Epithelial cell of esophagus (primary cell): ENCODE results near the gene RPL5.
A peak's percentile ranks its signal among the peaks of the same experiment; 100 is the strongest.

ENCODE experiments used
- DNase-seq: peaks from one replicate; pipeline ENCODE4 v3.0.0; 2010; ENCODE audit warnings: low read depth
- H3K4me3 ChIP-seq: 2 replicates; pipeline ENCODE4 v1.5.1; 2011; ENCODE audit warnings: mild to moderate bottlenecking, low read length, control low read depth
- TF ChIP-seq, protein P1 (sequence below): IDR thresholded peaks from 2 replicates; pipeline ENCODE4 v1.5.1; 2011; ENCODE audit warnings: low read depth, mild to moderate bottlenecking, low read length, control low read depth, inconsistent platforms; ENCODE audit not compliant: insufficient read depth; ENCODE audit errors: missing control alignments

RPL5 gene

DNA sequence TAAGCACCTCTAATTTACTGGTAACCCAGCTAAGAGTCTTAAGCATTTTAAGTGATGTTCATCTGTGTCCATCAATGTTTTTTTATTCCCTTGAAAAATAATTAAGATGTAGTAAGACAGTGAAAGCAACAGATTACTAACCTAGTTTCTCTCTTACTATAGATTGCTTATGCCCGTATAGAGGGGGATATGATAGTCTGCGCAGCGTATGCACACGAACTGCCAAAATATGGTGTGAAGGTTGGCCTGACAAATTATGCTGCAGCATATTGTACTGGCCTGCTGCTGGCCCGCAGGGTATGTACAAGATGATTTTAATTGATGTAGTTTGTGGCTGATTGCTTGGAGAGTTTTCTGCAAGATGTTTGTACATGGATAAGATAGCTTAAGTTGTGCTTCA, 2.8 kb downstream of the RPL5 start:
- DNase-seq: no peak
- TF ChIP-seq, protein P1, sequence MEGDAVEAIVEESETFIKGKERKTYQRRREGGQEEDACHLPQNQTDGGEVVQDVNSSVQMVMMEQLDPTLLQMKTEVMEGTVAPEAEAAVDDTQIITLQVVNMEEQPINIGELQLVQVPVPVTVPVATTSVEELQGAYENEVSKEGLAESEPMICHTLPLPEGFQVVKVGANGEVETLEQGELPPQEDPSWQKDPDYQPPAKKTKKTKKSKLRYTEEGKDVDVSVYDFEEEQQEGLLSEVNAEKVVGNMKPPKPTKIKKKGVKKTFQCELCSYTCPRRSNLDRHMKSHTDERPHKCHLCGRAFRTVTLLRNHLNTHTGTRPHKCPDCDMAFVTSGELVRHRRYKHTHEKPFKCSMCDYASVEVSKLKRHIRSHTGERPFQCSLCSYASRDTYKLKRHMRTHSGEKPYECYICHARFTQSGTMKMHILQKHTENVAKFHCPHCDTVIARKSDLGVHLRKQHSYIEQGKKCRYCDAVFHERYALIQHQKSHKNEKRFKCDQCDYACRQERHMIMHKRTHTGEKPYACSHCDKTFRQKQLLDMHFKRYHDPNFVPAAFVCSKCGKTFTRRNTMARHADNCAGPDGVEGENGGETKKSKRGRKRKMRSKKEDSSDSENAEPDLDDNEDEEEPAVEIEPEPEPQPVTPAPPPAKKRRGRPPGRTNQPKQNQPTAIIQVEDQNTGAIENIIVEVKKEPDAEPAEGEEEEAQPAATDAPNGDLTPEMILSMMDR: no peak
- H3K4me3 ChIP-seq: peak overlapping the region; percentile 97

DNA sequence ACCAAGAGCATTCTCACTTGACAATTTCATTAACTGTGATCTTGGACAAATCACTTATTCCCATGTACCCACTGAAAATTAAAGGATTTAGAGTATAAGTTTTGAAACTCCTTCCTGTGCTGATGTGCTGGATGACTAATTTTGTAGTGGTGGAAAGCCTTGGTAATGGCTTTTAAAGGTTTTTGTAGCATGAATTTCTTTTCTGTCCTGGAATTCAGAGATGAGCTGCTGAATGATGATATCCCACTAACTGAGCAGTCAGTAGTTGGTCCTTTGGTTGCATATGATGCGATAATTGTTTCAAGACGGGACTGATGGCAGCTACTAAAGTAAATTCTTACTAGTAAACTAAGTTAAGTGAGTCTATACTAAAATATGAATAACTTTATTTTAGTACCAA, 5.2 kb downstream of the RPL5 start:
- H3K4me3 ChIP-seq: no peak overlapping the region
- no peak for DNase-seq
- TF ChIP-seq, protein P1: no peak

DNA sequence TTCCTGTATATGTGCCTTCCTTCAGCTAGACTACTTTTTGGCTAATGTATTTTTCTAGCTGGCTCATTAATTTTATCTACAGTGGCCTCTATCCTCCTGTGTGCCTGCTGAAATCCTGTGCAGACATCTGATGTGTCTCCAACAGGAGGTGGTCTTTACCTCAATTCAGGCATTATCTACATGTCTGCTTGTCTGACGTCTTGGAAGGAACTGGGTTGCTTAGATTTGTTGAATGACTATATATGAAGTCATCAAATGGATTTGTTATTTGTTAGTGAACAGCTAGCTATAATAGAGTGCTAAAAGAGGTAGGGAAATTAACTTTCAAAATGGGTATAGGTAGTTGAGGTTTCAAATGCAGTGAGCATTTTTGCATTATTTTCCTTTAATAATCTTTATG, 6.7 kb downstream of the RPL5 start:
- no peak for DNase-seq

DNA sequence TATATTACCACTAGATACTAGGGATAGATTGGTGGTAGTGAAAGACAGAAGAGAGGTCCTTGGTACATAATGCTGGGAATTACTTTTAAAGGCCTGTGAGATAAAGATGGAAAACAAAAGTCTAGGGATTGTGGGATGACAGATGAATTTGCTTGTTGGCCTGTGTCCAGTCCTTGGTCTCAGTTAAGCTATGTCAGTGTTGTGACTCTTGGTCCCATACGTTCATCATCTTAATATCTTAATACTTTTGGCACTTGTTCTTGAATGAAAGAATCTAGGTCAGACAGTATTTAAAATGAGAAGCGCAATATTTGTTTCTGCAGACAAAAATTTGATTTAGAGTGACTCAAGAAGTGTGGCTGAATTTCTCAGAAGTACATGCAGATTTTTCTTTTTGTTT, 7.6 kb downstream of the RPL5 start:
- TF ChIP-seq, protein P1: no peak

More for the DNA sequence above, 6.7 kb downstream of the RPL5 start:
- H3K4me3 ChIP-seq: no peak overlapping the region
- TF ChIP-seq, protein P1: no peak

DNA sequence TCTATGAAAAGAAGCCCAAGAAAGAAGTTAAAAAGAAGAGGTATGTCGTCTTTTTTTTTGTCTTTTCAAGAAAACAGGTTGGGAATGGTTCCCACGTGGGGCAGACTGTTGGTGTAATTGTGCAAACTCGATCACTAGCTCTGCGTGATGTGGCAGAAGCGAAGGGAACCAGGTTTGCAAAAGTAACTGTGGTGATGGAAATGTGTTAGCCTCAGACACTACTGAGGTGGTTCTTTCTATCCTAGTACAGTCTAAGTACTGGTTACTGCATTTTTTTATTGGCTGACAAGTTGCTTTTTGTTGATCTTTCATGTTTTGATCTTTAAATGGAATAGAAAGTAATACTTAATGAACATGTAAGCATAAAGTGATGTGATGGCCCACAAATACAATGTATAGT, 8.8 kb downstream of the RPL5 start:
- no peak overlapping the region for H3K4me3 ChIP-seq
- DNase-seq: no peak
- TF ChIP-seq, protein P1: no peak

More for the DNA sequence above, 7.6 kb downstream of the RPL5 start:
- no peak overlapping the region for H3K4me3 ChIP-seq
- DNase-seq: no peak

DNA sequence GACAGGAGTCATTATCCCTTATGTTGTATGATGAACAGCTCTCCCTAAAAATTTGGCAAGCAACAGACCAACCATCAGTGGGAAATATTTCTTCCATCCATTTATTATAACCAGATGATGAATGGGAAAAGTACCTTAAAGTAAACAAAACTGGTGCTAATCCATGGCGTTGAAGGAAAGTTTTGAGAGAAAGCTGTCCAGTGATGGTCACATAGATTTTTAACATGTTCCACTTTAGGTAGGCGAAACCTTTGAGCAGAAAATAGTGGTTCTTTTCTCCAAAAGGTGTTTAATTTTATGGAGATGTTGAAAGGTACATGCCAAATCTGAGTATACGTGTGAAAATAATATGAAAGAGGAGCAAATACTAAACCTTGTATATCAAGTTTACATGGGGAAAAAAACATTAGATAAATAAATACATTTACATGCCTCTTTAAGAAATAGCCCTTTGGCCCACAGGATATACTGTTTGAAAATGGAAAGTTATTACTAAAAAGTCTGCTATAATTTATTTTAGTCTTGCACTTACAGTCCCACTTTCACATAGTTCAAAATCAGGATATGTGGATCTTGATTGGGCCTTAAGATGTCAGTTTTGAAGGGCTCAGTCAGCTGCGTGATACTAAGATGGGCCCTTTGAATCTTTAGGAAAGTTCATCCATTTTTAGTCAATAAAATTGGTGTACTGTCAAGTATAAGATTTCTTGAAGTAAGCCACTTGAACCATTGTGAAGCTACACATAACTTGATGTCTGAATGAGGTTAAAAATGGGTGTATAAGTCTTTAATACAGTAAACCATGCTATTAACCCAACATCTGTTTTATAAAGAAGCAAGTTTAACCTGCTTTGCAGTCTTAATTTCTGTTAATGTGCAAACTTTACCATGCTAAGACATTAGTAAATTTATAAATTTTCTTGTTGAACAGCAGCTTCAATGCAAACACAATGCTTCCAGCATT, 10.5 kb downstream of the RPL5 start:
- H3K4me3 ChIP-seq: no peak overlapping the region
- TF ChIP-seq, protein P1: no peak
- DNase-seq: no peak

DNA sequence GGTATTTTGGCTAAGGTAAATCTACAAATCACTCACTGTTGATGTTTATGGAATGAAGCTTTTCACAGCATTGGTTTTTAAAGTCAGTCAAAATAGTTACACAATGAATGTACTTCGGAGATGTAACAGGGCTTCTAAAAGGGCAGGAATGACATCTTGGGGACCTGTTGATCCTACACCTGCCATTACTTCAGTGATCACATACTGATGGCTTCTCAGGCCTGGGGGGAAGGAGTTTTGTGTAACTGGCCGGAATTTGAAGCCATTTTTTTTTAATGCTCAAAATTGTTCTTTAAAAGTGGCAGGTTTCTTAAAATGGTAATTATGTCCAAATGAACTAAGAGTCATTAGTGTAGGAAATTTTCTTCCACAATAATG, 11.2 kb downstream of the RPL5 start:
- TF ChIP-seq, protein P1: no peak
- no peak overlapping the region for H3K4me3 ChIP-seq
- DNase-seq: no peak
